Keratinocyte (primary cell): ENCODE results near the gene ZNF593OS. TPM values are rescaled to one million over a fixed set of nuclear protein-coding genes. Genes with fewer than 3 reads are reported as not detected.

Experiments used
- DNase-seq: peaks from one replicate; pipeline ENCODE4 v3.0.0-alpha.2; 2011; ENCODE audit warnings: low read depth, missing footprints, low spot score
- FAIRE-seq: peaks from 2 replicates; lab custom pipeline; 2011; peaks lifted over from hg19 to GRCh38; lab: Jason Lieb, UNC
- H2AFZ ChIP-seq: 2 replicates; pipeline ENCODE4 v1.6.0; 2012; ENCODE audit warnings: low read length, control low read depth, inconsistent platforms; ENCODE audit not compliant: control insufficient read depth
- H3K27ac ChIP-seq: 2 replicates; pipeline ENCODE4 v1.5.1; 2011; ENCODE audit warnings: low read length; ENCODE audit not compliant: control insufficient read depth, insufficient read depth
- H3K27me3 ChIP-seq: 3 replicates; pipeline ENCODE4 v1.6.0; 2011; ENCODE audit warnings: low read length; ENCODE audit not compliant: control insufficient read depth, insufficient read depth; ENCODE audit errors: extremely low read depth
- H3K36me3 ChIP-seq, 2 experiments: 2 replicates in 1 of 2; 3 replicates in 1 of 2; pipeline ENCODE4 v1.5.1; 2011; ENCODE audit warnings: low read length in 2 of 2, mild to moderate bottlenecking in 1 of 2; ENCODE audit not compliant: control insufficient read depth in 2 of 2, insufficient read depth in 2 of 2; ENCODE audit errors: extremely low read depth in 1 of 2
- H3K4me1 ChIP-seq: 3 replicates; pipeline ENCODE4 v1.5.1; 2011; ENCODE audit warnings: low read length; ENCODE audit not compliant: control insufficient read depth, insufficient read depth; ENCODE audit errors: extremely low read depth
- H3K4me2 ChIP-seq: 3 replicates; pipeline ENCODE4 v1.6.0; 2011; ENCODE audit warnings: low read depth, low read length; ENCODE audit not compliant: control insufficient read depth, insufficient read depth; ENCODE audit errors: extremely low read depth
- H3K4me3 ChIP-seq, 3 experiments: fragments of 200-600 bp in 1 of 3; sonication (generic) in 1 of 3; 2 replicates in 2 of 3; 3 replicates in 1 of 3; pipeline ENCODE4 v1.5.1; 2011 to 2016; ENCODE audit warnings: low read length in 3 of 3, mild to moderate bottlenecking in 3 of 3, control low read depth in 2 of 3, inconsistent platforms in 1 of 3, low read depth in 1 of 3, mixed read lengths in 1 of 3, mixed run types in 1 of 3, moderate library complexity in 1 of 3; ENCODE audit not compliant: control insufficient read depth in 2 of 3, insufficient read depth in 2 of 3; ENCODE audit errors: extremely low read depth in 1 of 3
- H3K79me2 ChIP-seq: 2 replicates; pipeline ENCODE4 v1.6.0; 2012; ENCODE audit warnings: low read length; ENCODE audit not compliant: control insufficient read depth, insufficient read depth
- H3K9ac ChIP-seq: 3 replicates; pipeline ENCODE4 v1.6.0; 2011; ENCODE audit warnings: low read length; ENCODE audit not compliant: control insufficient read depth, insufficient read depth; ENCODE audit errors: extremely low read depth
- H3K9me1 ChIP-seq: 3 replicates; pipeline ENCODE4 v1.6.0; 2011; ENCODE audit warnings: low read length; ENCODE audit not compliant: control insufficient read depth, insufficient read depth; ENCODE audit errors: extremely low read depth
- H3K9me3 ChIP-seq: 2 replicates; pipeline ENCODE4 v1.5.1; 2012; ENCODE audit warnings: low read depth, low read length; ENCODE audit not compliant: control insufficient read depth
- H4K20me1 ChIP-seq: 3 replicates; pipeline ENCODE4 v1.6.0; 2011; ENCODE audit warnings: low read length; ENCODE audit not compliant: control insufficient read depth, insufficient read depth; ENCODE audit errors: extremely low read depth
- CTCF ChIP-seq, 3 experiments: IDR thresholded peaks in 1 of 3; conservative IDR thresholded peaks in 1 of 3; optimal IDR thresholded peaks in 1 of 3; 2 replicates in 2 of 3; 3 replicates in 1 of 3; pipeline versions ENCODE3 to v1.5.1; 2011; ENCODE audit warnings: low read length in 3 of 3, mild to moderate bottlenecking in 3 of 3, moderate library complexity in 2 of 3, control low read depth in 1 of 3, inconsistent platforms in 1 of 3; ENCODE audit not compliant: insufficient read depth in 2 of 3; ENCODE audit errors: extremely low read depth in 1 of 3
- EZH2 ChIP-seq: IDR thresholded peaks from one replicate; pipeline ENCODE4 v1.6.1; 2012; ENCODE audit warnings: inconsistent platforms, mild to moderate bottlenecking, low read length, moderate library complexity
- dilution Hi-C: fragments of 300-500 bp; cut with MboI; formaldehyde crosslinking; loops from one replicate; pipeline ENCODE4 v1.7.0; 2020; ENCODE audit warnings: low sequenced_read_pairs; ENCODE audit not compliant: extremely low pct_ligation_motif_present
- polyA plus RNA-seq, 5 experiments: library from polyadenylated mRNA; depleted of rRNA in 3 of 5; stranded (reverse) in 3 of 5; stranded (forward) in 1 of 5; unstranded in 1 of 5; fragments of >200 nt; gene quantifications; 1 replicate in 1 of 5; 2 replicates in 3 of 5; 3 replicates in 1 of 5; pipeline versions ENCODE4 v1.2.1 to v1.2.3, GENCODE V29; 2011 to 2012; ENCODE audit warnings: missing spikeins in 2 of 5, low read depth in 1 of 5, low replicate concordance in 1 of 5

Gene ZNF593OS
- polyA plus RNA-seq, 1 donor (not counting 4 experiments of a cell fraction or from before 2014, with no cell fraction given) = not detected

GRCh38 chr1:26138974-26139558 lies 32.6 kb downstream of the ZNF593OS start:
- dilution Hi-C loops = no loop called here

DNA sequence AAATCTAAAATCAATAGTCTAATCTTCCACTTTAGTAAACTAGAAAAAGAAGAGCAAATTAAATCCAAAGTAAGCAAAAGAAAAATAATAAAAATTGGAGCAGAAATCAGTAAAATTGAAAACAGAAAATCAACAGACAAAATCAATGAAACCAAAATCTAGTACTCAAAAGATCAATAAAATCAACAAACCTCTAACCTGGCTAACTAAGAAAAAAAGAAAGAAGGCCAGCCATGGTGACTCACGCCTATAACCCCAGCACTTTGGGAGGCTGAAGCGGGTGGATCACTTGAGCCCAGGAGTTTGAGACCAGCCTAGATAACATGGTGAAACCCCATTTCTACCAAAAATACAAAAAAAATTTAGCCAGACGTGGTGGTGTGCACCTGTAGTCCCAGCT lies 37.2 kb downstream of the ZNF593OS start:
- Histone ChIP-seq H3K4me3 (no peak overlapping the region), H3K9me3 (no peaks in the 10 kb centered on the region), H3K9me1 (no peaks in the 10 kb centered on the region), H3K4me1 (no peaks in the 10 kb centered on the region), H3K9ac (no peak overlapping the region), H3K27ac (no peak overlapping the region), H3K27me3 (no peaks in the 10 kb centered on the region), H3K36me3 (no peaks in the 10 kb centered on the region), H4K20me1 (no peaks in the 10 kb centered on the region), H2AFZ (no peak overlapping the region), H3K4me2 (no peak overlapping the region), H3K79me2 (no peaks in the 10 kb centered on the region)
- DNase-seq (no peak), FAIRE-seq (no peak)
- dilution Hi-C loops = no loop called here
- TF ChIP-seq CTCF (optimal IDR thresholded peaks at IDR 0.05 in 1 of 3, IDR thresholded peaks at IDR 0.05 in 1 of 3, conservative IDR thresholded peaks at IDR 0.05 in 1 of 3; ENCODE audit: extremely low read depth in 1 of 3, insufficient read depth in 2 of 3, low read length in 3 of 3) (no peak), EZH2 (no peak)

More at GRCh38 chr1:26138974-26139558, 32.6 kb downstream of the ZNF593OS start:
- no peaks in the 10 kb centered on the region for H3K9me3 ChIP-seq
- no peaks in the 10 kb centered on the region for H3K79me2 ChIP-seq
- H3K36me3 ChIP-seq = no peaks in the 10 kb centered on the region
- H3K27ac ChIP-seq = no peak overlapping the region
- no peak overlapping the region for H3K4me3 ChIP-seq
- FAIRE-seq = no peak
- H3K27me3 ChIP-seq = no peaks in the 10 kb centered on the region
- H3K9ac ChIP-seq = no peak overlapping the region
- no peaks in the 10 kb centered on the region for H3K9me1 ChIP-seq
- DNase-seq = no peak
- H4K20me1 ChIP-seq = no peaks in the 10 kb centered on the region
- no peaks in the 10 kb centered on the region for H3K4me1 ChIP-seq
- no peak overlapping the region for H3K4me2 ChIP-seq
- TF ChIP-seq CTCF (optimal IDR thresholded peaks at IDR 0.05 in 1 of 3, IDR thresholded peaks at IDR 0.05 in 1 of 3, conservative IDR thresholded peaks at IDR 0.05 in 1 of 3; ENCODE audit: extremely low read depth in 1 of 3, insufficient read depth in 2 of 3, low read length in 3 of 3) = no peak
- TF ChIP-seq EZH2 = no peak
- no peak overlapping the region for H2AFZ ChIP-seq
